HG02973 (cell line): ENCODE measurements around the gene RIN1.
A peak's percentile ranks its signal among the peaks of the same experiment; 100 is the strongest.

Experiments
- ATAC-seq: cut with Tn5 transposase; IDR thresholded peaks from one replicate; pipeline ENCODE4 v1.9.1; 2021; ENCODE audit warnings: moderate library complexity; ENCODE audit not compliant: unreplicated experiment

Gene RIN1

DNA sequence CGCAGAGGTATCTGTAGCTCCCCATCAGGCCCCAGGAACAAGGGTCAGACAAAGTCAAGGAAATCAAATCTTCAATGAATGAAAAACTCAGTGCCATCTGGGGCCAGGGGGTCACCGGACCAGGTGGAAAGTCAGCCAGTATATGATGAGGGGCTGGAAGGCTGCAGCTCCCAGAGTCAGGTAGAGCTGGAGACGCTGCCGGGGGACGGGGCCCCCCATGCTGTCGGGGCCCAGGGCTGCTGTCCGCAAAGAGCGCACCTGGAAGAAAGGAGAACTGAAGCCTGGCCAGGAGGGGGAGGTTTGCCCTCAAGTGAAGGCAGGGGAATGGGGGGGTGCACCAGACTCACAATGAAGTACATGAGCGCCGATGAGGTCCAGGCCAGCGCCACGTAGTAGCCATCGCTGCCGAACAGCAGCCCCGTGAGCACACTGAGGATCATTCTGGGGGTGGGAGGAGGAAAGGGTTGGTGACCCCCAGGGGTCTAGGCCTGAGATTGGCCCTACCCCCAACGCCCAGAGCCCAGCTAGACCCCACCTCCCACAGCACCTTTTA is 51.6 kb downstream of the RIN1 start:
- no peak for ATAC-seq

DNA sequence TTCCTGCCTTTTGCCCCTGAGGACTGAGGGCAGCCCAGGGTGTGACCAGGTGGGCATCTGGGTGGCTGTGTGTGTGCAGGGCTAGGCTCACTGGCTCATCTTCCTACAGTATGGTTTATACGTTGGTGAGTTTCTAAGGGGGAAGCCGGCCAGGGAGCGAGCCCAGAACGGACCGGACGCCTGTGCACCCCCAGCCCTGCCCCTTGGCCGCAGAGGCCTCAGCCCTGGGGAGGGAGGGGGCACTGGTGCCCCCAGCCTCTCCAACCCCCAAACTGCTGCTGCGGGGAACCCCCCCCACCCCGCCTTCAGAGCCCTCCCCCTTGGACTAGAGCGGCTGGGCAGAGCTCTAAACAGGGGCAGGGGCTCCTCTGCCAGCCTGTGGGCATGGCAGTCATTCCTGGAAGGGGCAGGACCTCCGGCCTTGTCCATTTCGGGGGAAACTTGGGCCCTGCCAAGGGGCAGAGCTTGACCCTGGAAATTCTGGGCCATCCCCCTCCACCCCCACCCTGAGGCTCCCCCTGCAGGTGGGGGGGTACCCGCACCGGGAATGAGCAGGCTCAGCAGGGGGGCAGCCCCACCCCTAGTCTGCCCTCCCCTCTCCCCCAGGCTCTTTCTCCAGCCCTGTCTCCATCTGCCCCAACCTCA is 52.7 kb downstream of the RIN1 start:
- ATAC-seq: no peak

DNA sequence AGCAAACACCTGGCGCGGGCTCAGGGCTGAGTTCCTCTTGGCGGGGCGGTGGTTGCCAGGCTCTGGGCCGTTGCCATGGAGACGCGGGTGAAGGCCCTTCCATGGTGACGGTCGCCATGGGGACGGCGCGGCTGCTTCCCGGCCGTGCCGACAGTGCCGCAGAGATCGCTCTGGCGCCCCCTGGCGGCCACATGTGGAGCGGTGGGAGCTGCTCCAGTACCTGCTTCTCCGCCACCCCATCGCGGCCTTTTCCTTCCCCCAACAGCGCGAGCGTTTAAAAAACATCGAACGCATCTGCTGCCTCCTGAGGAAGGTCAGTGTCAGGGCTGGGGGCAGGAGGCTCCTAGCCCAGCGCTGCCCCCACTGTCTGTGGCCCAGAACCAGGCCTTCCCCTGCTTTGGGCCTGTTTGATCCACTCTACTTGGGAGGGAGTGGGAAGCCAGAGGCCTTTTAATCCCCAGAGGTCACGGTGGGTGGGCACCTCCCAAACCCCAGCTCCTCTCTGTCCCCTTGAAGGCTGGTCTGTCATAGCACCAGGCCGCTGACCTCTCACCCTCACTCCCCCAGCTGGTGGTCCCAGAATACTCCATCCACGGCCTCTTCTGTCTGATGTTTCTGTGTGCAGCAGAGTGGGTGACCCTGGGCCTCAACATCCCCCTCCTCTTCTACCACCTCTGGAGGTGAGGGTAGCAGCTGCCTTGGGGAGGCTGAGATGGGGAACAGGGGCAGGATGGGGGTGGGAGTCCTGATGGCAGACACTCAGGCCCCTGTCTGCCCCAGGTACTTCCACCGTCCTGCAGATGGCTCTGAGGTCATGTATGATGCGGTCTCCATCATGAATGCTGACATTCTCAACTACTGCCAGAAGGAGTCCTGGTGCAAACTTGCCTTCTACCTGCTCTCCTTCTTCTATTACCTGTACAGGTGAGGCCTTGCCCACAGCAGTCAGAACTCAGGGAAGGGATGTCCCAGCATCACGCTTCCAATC is 53.5 kb downstream of the RIN1 start:
- ATAC-seq: peak; percentile 60
